MG63 (cell line): ENCODE measurements around the gene NPC1. TPM values are rescaled to one million over a fixed set of nuclear protein-coding genes. Genes with fewer than 3 reads are reported as not detected.
A peak's percentile ranks its signal among the peaks of the same experiment; 100 is the strongest.

Experiments
- DNase-seq: peaks from one replicate; pipeline ENCODE4 v3.0.0-alpha.2; 2020
- H3K27me3 ChIP-seq: fragments of 250-450 bp; sonication (Bioruptor Pico); 2 replicates; pipeline ENCODE4 v1.5.1; 2020; ENCODE audit warnings: mild to moderate bottlenecking, moderate library complexity
- H3K36me3 ChIP-seq: fragments of 250-450 bp; sonication (Bioruptor Pico); 2 replicates; pipeline ENCODE4 v1.5.1; 2020; ENCODE audit warnings: mild to moderate bottlenecking, moderate library complexity
- H3K4me3 ChIP-seq: fragments of 250-450 bp; sonication (Bioruptor Pico); 2 replicates; pipeline ENCODE4 v1.5.1; 2020; ENCODE audit warnings: mild to moderate bottlenecking, moderate library complexity
- H3K9me3 ChIP-seq: fragments of 250-450 bp; sonication (Bioruptor Pico); 2 replicates; pipeline ENCODE4 v1.5.1; 2020; ENCODE audit warnings: mild to moderate bottlenecking, moderate library complexity
- total RNA-seq: library from RNA; depleted of rRNA; stranded (reverse); fragments of >200 nt; shearing (Covaris generic); gene quantifications from 2 replicates; pipeline ENCODE4 v1.2.3, GENCODE V29; 2014; ENCODE audit warnings: low replicate concordance

NPC1 gene
- total RNA-seq, 1 experiment from 2014 or later = 8.5 TPM

DNA sequence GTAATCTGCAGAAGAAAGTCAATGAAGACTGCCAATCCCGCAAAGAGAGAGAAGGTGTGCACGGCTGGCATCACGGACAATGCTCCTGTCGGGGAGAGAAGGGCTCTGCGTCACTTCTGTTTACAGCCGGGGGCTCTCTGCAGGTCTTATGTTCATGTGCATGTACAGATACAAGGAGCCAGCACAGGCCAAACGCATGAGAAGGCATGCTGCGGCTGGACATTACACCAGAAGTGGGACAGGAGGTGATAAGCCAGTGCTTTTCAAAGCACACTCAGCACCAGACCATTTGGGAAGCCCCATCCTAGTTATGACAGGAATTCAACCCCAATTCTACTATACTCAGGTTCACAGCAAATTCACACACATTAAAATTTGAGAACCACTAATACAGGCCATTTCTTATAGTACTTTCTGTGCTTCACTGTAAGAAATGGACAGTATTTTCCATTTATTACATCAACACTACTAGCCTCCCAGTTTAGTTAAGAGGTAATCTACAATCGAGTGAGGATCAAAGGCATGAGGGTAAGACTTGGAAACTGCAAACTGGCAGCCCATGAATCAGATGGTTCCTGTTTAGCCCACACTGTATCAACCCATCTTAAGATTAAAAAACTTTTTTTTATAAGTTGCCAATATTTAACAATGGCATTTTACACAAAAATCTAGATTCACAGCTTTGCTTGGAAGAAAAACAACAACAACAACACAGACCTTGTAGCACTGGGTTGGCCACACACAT is 44.8 kb downstream of the NPC1 start:
- Histone ChIP-seq H3K4me3 (no peak overlapping the region), H3K9me3 (no peaks in the 10 kb centered on the region), H3K27me3 (no peaks in the 10 kb centered on the region), H3K36me3 (peaks cover 24% of the 10 kb centered on the region)
- no peak for DNase-seq

DNA sequence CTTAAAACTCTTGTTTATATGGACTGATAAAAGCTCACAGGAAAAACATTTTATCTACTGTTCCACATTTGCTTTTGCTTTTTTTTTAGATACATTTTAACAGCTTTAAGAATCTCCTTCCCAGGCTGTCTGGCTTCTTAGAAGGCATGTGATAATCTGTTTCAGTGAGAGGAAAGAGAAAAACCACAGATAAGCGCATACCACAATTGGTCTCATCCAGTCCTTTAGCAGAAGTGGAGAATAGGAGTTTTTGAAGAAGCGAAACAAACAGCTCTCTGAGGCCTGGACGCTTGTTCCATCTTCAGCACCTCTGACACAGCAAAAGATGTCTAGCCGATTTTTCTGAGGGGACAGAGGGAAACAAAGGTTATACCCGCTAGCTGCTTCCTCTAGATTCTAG is 45.4 kb downstream of the NPC1 start:
- H3K4me3 ChIP-seq = no peak overlapping the region
- H3K36me3 ChIP-seq = peaks cover 24% of the 10 kb centered on the region
- no peaks in the 10 kb centered on the region for H3K27me3 ChIP-seq
- H3K9me3 ChIP-seq = no peaks in the 10 kb centered on the region
- DNase-seq = no peak

DNA sequence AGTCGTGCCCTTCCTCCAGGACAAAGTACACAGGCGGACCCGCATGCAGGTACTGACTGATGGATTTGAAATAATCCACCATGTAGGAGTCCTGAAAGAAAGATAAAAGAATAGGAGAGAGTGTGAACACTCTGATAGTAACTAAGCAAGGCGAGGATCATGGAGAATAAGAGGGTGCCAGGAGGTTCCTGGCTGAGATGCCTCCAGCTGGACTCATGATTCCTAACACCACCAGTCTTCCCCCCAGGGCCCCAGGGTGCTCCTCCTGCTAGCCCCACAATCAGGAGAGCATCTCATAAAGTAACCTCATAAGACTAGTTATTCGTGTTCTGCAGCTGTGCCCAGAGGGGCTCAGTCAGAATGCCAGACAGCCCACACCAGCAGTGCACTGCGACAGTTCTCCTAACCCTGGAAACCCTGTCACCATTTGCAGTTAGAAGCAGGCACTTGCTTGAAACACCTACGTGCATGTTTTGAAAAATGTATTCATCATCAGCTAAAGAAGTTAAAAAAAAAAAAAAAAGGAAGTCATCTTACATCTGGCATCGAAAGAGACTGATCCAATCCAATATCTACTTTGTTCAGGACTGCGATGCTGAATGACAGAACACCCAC is 46.3 kb downstream of the NPC1 start:
- Histone ChIP-seq H3K9me3 (no peaks in the 10 kb centered on the region), H3K27me3 (no peaks in the 10 kb centered on the region), H3K4me3 (no peak overlapping the region), H3K36me3 (peaks cover 26% of the 10 kb centered on the region)
- DNase-seq = no peak

DNA sequence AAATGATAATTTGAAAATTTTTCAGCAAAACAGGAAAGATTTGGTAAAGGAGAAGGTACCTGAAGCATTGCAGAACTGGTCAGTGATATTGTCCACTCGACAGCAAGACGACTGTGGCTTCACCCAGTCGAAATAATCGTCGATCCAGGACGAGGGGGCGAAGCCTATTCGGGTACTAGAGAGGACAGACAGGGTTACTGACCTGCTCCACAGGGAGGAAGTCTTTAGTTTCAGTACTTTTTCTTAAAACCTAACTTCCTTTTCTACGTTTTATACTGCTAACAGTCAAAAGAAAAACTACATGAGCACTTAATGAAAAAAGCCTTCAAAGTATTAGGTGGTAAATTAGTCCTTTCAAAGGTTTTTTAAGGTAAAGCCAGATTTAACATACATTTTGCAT is 47.0 kb downstream of the NPC1 start:
- peaks cover 27% of the 10 kb centered on the region for H3K36me3 ChIP-seq
- no peak for DNase-seq
- H3K9me3 ChIP-seq = no peaks in the 10 kb centered on the region

DNA sequence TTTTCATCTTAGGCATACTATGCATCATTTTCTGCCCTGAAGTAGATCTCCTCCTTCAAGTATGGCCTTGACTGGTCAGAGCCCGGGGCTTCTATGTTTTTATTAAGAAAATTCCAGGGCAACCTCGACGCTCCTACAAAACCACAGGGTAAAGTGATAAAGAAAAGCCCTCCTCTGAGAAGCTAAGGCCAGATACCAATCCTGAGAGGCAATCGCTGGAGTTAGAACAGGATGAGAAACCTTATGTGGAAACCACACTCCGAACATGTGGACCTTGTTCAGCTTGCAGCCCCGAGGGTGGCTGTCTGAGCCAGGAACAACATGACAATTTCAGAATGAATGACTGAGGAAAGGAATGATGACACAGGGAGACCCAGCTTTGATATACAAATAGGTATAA is 47.4 kb downstream of the NPC1 start:
- DNase-seq = no peak
- H3K36me3 ChIP-seq = peaks cover 30% of the 10 kb centered on the region
- H3K27me3 ChIP-seq = no peaks in the 10 kb centered on the region
- H3K9me3 ChIP-seq = no peaks in the 10 kb centered on the region
- no peak overlapping the region for H3K4me3 ChIP-seq

More for the DNA sequence above, 47.0 kb downstream of the NPC1 start:
- Histone ChIP-seq H3K27me3 (no peaks in the 10 kb centered on the region), H3K4me3 (no peak overlapping the region)

DNA sequence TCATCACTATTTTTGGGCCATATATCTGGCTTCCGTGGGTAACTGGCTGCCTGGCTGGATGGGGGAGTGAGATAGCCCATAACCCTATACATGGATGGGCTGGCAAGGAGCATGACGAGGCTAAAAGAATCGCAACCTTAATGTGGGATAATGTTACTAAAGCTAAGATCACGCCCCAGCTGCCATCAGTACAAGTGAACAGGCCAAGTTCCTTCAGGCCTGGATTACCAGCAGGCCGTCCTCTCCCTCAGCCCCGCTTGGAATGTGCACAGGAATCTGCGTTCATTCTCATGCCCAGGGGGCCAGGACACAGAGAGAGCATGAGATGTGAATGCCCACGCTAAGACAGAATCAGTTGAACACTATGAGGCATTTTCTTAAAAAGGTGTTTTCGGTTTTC is 48.3 kb downstream of the NPC1 start:
- no peak overlapping the region for H3K4me3 ChIP-seq
- peaks cover 30% of the 10 kb centered on the region for H3K36me3 ChIP-seq
- DNase-seq = no peak
- H3K27me3 ChIP-seq = no peaks in the 10 kb centered on the region
- no peaks in the 10 kb centered on the region for H3K9me3 ChIP-seq

DNA sequence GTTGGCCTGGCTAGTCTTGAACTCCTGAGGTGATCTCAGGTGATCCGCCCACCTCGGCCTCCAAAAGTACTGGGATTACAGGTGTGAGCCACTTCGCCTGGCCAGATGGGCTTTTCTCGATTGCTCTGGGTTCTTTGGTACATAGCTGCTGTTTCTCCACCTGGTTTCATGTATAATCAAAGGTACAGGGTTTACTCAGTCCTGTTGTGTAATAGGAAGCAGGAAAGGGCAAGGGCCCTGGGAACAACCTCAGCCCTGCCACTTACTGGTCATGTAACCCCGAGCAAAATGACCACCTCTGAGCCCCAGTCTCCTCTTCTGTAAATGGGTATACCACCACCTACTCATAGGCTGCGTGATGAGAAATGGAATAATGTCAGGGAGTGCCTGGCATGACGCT is 49.0 kb downstream of the NPC1 start:
- no peaks in the 10 kb centered on the region for H3K9me3 ChIP-seq
- no peak for DNase-seq
- no peaks in the 10 kb centered on the region for H3K27me3 ChIP-seq
- peaks cover 26% of the 10 kb centered on the region for H3K36me3 ChIP-seq
- H3K4me3 ChIP-seq = no peak overlapping the region

DNA sequence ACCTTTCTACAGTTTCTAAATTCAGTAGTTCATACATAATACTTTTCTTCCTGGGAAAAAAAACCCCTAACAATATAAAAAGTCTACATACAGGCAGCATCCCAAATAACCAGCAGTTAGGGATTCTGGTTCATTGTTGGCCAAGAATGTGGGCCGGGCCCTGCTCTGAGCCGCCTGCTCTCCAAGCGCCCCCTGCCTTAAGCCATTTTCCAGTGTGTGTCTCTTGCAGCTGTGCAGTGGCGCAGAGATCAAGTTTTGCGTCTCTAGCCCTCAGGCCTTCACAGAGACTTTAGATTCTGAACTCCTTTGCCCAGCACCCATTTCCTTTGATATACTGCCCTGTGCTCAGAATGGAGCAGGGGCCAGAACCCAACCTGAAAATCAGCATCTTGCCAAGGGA is 50.1 kb downstream of the NPC1 start:
- Histone ChIP-seq H3K27me3 (no peaks in the 10 kb centered on the region), H3K36me3 (peaks cover 35% of the 10 kb centered on the region), H3K4me3 (no peak overlapping the region), H3K9me3 (no peaks in the 10 kb centered on the region)
- no peak for DNase-seq

DNA sequence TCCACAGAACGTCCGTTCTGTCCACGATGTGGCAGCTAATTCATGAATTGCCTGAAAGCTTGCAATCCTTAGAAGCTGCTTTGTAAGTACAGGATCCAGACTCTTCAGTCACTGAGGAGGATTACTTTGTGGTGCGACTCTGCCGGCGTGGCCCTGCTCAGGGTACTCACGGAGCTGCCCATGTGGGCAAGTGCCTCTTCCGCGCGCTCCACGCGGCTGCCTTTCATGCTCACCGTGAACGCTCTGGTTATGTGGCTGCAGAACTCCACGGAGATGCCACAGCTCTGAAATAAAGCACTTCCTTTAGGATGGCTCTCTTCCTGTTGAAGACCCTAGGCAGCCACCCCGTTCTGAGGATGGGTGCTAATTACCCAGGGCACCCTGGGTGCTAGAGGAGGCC is 52.0 kb downstream of the NPC1 start:
- H3K9me3 ChIP-seq = no peaks in the 10 kb centered on the region
- peaks cover 50% of the 10 kb centered on the region for H3K36me3 ChIP-seq
- H3K4me3 ChIP-seq = no peak overlapping the region
- H3K27me3 ChIP-seq = no peaks in the 10 kb centered on the region
- DNase-seq = no peak

DNA sequence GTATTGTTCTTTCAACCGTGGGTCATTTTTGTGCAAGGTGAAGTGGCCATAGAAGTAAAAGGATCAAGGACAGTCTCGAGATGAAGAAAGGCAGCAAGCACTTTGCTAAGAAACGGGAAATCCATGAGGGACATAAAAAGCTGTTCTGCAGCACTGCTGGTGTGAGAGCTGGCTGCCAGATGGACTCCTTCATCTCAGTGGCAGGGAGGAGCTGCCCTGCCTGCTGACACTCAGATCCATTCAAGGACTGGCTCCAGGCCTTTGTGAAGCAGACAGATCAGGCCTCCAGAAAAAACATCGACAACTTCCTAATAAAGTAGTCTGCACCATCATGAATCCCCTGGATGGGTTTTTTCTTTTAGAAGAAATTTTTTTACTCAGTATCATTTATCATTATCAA is 53.5 kb downstream of the NPC1 start:
- DNase-seq = no peak
- Histone ChIP-seq H3K27me3 (no peaks in the 10 kb centered on the region), H3K4me3 (no peak overlapping the region), H3K36me3 (peaks cover 58% of the 10 kb centered on the region), H3K9me3 (no peaks in the 10 kb centered on the region)

DNA sequence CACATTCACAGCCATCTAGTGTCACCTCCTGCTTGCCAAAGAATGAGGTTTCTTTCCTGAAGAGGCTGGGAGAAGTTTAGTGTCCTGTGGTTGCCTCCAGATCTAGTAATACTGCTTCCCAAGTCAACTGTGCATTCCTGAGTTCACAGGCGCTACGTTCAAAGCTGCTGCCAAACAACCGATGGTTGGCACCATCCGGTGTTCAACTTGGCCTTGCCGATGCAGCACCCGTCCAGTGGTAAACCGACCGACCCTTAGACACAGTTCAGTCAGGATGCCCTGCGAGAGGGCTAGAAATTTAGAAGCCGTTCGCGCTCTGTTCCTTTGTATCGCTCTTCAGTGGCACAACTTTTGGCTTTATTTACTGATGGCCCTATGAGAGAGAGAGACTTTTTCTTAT is 54.4 kb downstream of the NPC1 start:
- Histone ChIP-seq H3K9me3 (no peaks in the 10 kb centered on the region), H3K27me3 (no peaks in the 10 kb centered on the region), H3K36me3 (peaks cover 55% of the 10 kb centered on the region), H3K4me3 (no peak overlapping the region)
- DNase-seq = no peak

DNA sequence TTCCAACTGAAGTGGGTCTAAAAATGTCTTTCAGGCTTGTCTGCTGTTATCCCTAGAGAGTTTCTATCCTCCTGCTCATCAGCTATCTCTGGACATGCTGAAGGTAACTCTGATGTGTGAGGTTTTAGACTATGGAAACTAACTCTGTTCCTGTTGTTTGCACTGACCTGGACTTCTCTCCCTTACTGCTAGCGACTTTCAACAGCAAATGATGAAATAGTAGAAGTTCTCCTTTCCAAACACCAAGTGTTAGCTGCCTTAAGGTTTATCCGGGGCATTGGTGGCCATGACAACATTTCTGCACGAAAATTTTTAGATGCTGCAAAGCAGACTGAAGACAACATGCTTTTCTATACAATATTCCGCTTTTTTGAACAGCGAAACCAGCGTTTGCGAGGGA is 56.1 kb downstream of the NPC1 start:
- peaks cover 63% of the 10 kb centered on the region for H3K36me3 ChIP-seq
- no peaks in the 10 kb centered on the region for H3K27me3 ChIP-seq
- no peak for DNase-seq
- H3K9me3 ChIP-seq = no peaks in the 10 kb centered on the region
- H3K4me3 ChIP-seq = no peak overlapping the region

DNA sequence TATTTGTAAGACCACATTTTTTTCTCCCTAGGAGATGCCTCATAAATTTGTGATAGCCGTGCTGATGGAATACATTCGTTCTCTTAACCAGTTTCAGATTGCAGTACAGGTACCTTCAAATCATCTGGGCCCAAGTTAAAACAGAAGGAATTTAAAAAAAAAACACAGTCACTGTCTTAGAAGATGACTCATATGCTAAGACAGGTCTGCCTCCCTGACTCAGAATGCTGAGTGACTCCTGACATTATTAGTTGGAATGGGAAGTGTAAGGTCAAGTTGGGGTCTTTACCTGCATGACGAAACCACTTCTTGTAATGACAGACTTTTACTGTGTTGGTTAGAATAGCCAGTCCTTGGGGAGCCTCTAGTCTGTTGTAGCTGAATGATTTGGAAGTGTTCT is 56.7 kb downstream of the NPC1 start:
- peaks cover 62% of the 10 kb centered on the region for H3K36me3 ChIP-seq
- H3K27me3 ChIP-seq = no peaks in the 10 kb centered on the region
- no peak overlapping the region for H3K4me3 ChIP-seq
- H3K9me3 ChIP-seq = no peaks in the 10 kb centered on the region
- no peak for DNase-seq

DNA sequence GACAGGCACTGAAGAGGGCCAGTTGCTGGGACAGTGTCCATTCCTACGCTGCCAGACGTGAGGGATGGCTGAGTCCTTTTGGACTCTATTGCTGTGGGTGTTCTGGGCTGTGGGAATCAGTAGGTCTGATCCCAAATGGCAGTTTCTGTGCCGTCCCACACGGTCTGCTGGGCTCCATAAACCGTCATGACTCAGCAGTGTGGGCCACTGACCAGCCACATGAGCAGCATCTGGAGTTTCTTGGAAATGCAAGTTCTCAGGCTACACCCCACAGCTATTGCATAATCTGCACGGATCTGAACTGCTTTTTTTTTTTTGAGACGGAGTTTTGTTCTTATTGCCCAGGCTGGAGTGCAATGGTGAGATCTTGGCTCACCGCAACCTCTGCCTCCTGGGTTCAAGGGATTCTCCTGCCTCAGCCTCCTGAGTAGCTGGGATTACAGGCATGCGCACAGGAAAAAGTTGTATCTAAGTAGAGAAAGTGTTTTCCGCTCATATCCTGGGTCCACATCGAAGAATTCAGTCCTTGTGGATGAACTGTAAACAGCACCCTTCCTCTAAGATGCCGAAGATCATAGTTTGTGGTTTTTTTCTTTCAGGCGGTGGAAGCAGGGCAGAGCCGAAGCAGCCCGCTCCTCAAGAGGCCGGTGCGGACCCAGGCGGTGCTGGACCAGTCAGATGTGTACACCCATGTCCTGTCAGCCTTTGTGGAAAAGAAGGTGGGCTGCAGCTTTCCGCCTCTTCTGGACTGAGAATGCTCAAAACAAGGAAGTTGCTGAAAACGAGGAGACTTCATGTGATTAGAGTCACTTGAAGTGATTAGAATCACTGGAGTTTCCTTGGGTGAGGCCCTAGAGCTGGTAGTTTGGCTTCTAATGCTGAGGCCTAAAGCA is 57.5 kb downstream of the NPC1 start:
- Histone ChIP-seq H3K36me3 (peaks cover 60% of the 10 kb centered on the region), H3K9me3 (no peaks in the 10 kb centered on the region), H3K4me3 (no peak overlapping the region), H3K27me3 (no peaks in the 10 kb centered on the region)
- DNase-seq = peak; percentile 61

DNA sequence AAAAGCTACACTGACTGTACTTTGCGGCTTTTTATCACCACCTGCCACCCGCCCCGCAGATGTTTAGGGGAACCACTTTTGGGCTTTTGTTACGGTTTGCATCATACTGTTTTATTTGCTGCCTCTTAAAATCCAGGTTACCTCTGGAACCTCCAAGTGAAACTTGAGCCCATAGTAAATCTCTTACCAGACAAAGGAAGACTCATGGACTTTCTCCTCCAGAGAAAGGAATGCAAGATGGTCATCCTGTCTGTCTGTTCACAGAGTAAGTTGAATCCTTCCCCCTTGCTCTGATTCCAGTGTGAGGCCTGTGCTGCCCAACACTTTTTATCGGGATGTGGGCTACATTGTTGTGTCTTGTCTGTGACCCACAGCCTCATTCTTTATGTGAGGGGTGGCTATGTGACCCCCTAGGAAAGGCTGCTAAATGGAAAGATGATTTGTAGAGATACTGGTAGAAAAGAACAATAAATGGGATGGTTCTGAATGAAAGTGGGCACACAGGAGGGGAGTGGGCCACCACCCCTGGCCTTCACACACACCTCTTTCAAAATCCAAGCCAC is 59.7 kb downstream of the NPC1 start:
- peaks cover 60% of the 10 kb centered on the region for H3K36me3 ChIP-seq
- H3K4me3 ChIP-seq = no peak overlapping the region
- H3K9me3 ChIP-seq = no peaks in the 10 kb centered on the region
- H3K27me3 ChIP-seq = no peaks in the 10 kb centered on the region
- DNase-seq = no peak

DNA sequence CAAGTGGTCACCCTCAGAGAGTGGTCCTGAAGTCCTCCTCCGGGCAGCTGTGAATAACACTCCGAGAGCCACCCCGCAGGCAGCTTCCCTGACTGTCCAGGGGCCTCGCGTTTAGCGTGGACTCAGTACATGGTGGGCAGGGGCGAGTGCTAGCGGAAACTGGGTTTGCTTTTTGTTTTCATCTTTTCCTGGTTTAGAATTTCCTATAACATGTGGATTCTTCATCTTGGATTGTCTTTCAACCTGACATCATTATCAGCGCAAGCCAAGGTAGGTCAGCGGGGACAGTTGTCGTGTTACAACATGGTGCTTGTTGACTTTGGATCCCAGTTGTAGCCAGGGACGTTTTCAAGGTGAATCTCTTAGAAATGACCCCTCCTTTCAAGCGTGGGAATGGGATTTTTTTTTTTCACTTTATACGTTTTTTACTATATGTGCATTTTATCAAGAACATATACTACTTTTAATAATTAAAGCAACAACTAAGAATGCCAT is 62.0 kb downstream of the NPC1 start:
- no peaks in the 10 kb centered on the region for H3K9me3 ChIP-seq
- H3K4me3 ChIP-seq = no peak overlapping the region
- peaks cover 53% of the 10 kb centered on the region for H3K36me3 ChIP-seq
- DNase-seq = no peak
- H3K27me3 ChIP-seq = no peaks in the 10 kb centered on the region
